B cell (primary cell): ENCODE results near the gene USP30. TPM values are rescaled to one million over a fixed set of nuclear protein-coding genes. Genes with fewer than 3 reads are reported as not detected.

Experiments used
- ATAC-seq: fragments of 200-7000 bp; cut with Tn5 transposase; one replicate; pipeline ENCODE4 v1.10.0; 2021; ENCODE audit warnings: low read depth, mild to moderate bottlenecking, moderate number of reproducible peaks, moderate library complexity
- CTCF ChIA-PET: fragments of 350-600 bp; sonication (Branson Sonifier 250); formaldehyde crosslinking; loops from one replicate; lab custom pipeline; 2021; ENCODE audit warnings: antibody characterized with exemption, inconsistent platforms; lab: Charles Lee
- POLR2A ChIA-PET: fragments of 350-600 bp; sonication (Branson Sonifier 250); formaldehyde crosslinking; loops from one replicate; lab custom pipeline; 2021; ENCODE audit warnings: antibody characterized with exemption; lab: Charles Lee
- DNase-seq: peaks from one replicate; pipeline ENCODE4 v3.0.0; 2013
- H2AFZ ChIP-seq: 2 replicates; pipeline ENCODE4 v1.6.1; 2012; ENCODE audit warnings: mild to moderate bottlenecking, low read depth, low read length; ENCODE audit not compliant: insufficient read depth, poor library complexity, severe bottlenecking
- H3K27ac ChIP-seq, 2 donors: 1 replicate in 1 of 2; 2 replicates in 1 of 2; pipeline ENCODE4 v1.5.1; 2012 to 2013; ENCODE audit warnings: low read length in 2 of 2, mild to moderate bottlenecking in 2 of 2, moderate library complexity in 1 of 2
- H3K27me3 ChIP-seq, 4 experiments: fragments of 200-600 bp in 1 of 4; sonication (generic) in 1 of 4; replicated peaks in 1 of 4; 1 replicate in 2 of 4; 2 replicates in 2 of 4; pipeline versions ENCODE4 v1.6.1 to v1.7.0; 2013 to 2016; ENCODE audit warnings: low read length in 3 of 4, mild to moderate bottlenecking in 2 of 4, mixed read lengths in 1 of 4, moderate library complexity in 1 of 4; ENCODE audit not compliant: insufficient read depth in 4 of 4, control insufficient read depth in 3 of 4; ENCODE audit errors: control extremely low read depth in 1 of 4
- H3K36me3 ChIP-seq, 2 experiments: replicated peaks in 1 of 2; 1 replicate in 1 of 2; 2 replicates in 1 of 2; pipeline versions ENCODE4 v1.6.1 to v1.7.1; 2013; ENCODE audit warnings: low read length in 1 of 2; ENCODE audit not compliant: insufficient read depth in 2 of 2, control insufficient read depth in 1 of 2; ENCODE audit errors: control extremely low read depth in 1 of 2, extremely low read depth in 1 of 2
- H3K4me1 ChIP-seq, 2 donors: fragments of 200-600 bp in 1 of 2; sonication (generic) in 1 of 2; 1 replicate in 1 of 2; 2 replicates in 1 of 2; pipeline versions ENCODE4 v1.5.1 to v1.6.1; 2013 to 2017; ENCODE audit warnings: low read length in 2 of 2; ENCODE audit not compliant: control insufficient read depth in 2 of 2, insufficient read depth in 2 of 2
- H3K4me2 ChIP-seq: replicated peaks from 2 replicates; pipeline ENCODE3; 2012; ENCODE audit warnings: mild to moderate bottlenecking, low read depth, low read length; ENCODE audit not compliant: poor library complexity, severe bottlenecking
- H3K4me3 ChIP-seq, 5 experiments: fragments of 200-600 bp in 1 of 5; sonication (generic) in 1 of 5; 1 replicate in 3 of 5; 2 replicates in 2 of 5; pipeline versions ENCODE4 v1.5.1 to v1.7.0; 2011 to 2016; ENCODE audit warnings: low read length in 4 of 5, mild to moderate bottlenecking in 4 of 5, low read depth in 2 of 5, control low read depth in 1 of 5, moderate library complexity in 1 of 5; ENCODE audit not compliant: insufficient read depth in 1 of 5; ENCODE audit errors: control extremely low read depth in 1 of 5, extremely low read depth in 1 of 5
- H3K79me2 ChIP-seq: fragments of 200-600 bp; sonication (generic); one replicate; pipeline ENCODE4 v1.6.0; 2016; ENCODE audit warnings: low read length; ENCODE audit not compliant: control insufficient read depth, insufficient read depth
- H3K9ac ChIP-seq: fragments of 200-600 bp; sonication (generic); 2 replicates; pipeline ENCODE4 v1.6.1; 2017; ENCODE audit warnings: mild to moderate bottlenecking, low read length, moderate library complexity
- H3K9me3 ChIP-seq, 3 donors: one replicate each; pipeline versions ENCODE4 v1.6.1 to v1.7.1; 2013; ENCODE audit warnings: low read length in 2 of 3; ENCODE audit not compliant: control insufficient read depth in 2 of 3, insufficient read depth in 1 of 3; ENCODE audit errors: control extremely low read depth in 1 of 3
- H4K20me1 ChIP-seq: 2 replicates; pipeline ENCODE4 v1.6.0; 2012; ENCODE audit warnings: mild to moderate bottlenecking, low read length; ENCODE audit not compliant: insufficient read depth, control insufficient read depth, poor library complexity, severe bottlenecking
- H3K27ac Mint-ChIP-seq: one replicate; pipeline ENCODE4 v1.8.0; 2021; ENCODE audit warnings: mixed read lengths
- H3K27me3 Mint-ChIP-seq: one replicate; pipeline ENCODE4 v1.8.0; 2021; ENCODE audit warnings: mixed read lengths
- H3K4me1 Mint-ChIP-seq: one replicate; pipeline ENCODE4 v1.8.0; 2021; ENCODE audit warnings: mixed read lengths
- H3K4me3 Mint-ChIP-seq: one replicate; pipeline ENCODE4 v1.8.0; 2021; ENCODE audit warnings: mixed read lengths
- H3K9me3 Mint-ChIP-seq: one replicate; pipeline ENCODE4 v1.8.0; 2022; ENCODE audit warnings: mixed read lengths; ENCODE audit not compliant: insufficient read depth
- EZH2 ChIP-seq: IDR thresholded peaks from 2 replicates; pipeline ENCODE4 v1.6.1; 2012; ENCODE audit warnings: borderline replicate concordance, low read depth, mild to moderate bottlenecking, moderate library complexity, low read length; ENCODE audit not compliant: insufficient read depth, poor library complexity, severe bottlenecking
- WGBS: methylation state at CpG from one replicate; pipeline ENCODE4 v1.1.5; 2013; ENCODE audit warnings: missing lambda C conversion rate; ENCODE audit not compliant: insufficient coverage; 5-methylcytosine and 5-hydroxymethylcytosine counted together
- intact Hi-C: fragments of 100-400 bp; cut with micrococcal nuclease; formaldehyde crosslinking; loops from one replicate; pipeline ENCODE4 v1.10.0; 2022
- polyA plus RNA-seq: library from polyadenylated mRNA; depleted of rRNA; stranded (reverse); fragments of >200 nt; gene quantifications from 2 replicates; pipeline ENCODE4 v1.2.3, GENCODE V29; 2012
- total RNA-seq, 2 donors: library from RNA; stranded (reverse); fragments of 120-200 nt in 1 of 2; gene quantifications; 1 replicate in 1 of 2; 2 replicates in 1 of 2; pipeline versions ENCODE4 v1.2.3 to v1.2.4, GENCODE V29; 2013 to 2022
- TF ChIP-seq, protein P1 (sequence below): fragments of 200-600 bp; IDR thresholded peaks from one replicate; pipeline ENCODE4 v1.8.0; 2022; ENCODE audit warnings: antibody characterized with exemption, mild to moderate bottlenecking

USP30 gene
- total and polyA plus RNA-seq, 2 donors (not counting 1 experiment from before 2014, with no cell fraction given) = 7.2 to 32.5 TPM

DNA sequence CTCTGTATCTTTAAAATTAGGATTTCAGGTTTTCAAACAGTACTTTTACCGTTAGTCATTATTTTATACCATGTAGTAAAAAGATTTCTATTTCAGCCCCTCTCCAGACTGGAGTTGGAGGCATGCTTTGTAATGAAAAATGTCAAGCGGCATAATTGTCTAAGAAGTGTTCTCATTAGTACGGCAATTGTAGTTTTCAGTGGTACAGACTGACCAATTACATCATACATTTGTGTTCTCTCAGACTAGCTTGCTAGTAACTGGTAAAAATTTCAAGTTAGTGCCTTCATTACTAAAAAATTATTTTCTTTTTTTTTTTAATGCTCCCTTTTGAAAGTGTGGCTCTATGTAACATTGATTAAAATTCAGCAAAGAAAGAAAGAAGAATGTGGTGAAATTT, 4.5 kb downstream of the USP30 start:
- no peak for DNase-seq
- Histone ChIP-seq H3K9me3 (no peaks in the 10 kb centered on the region), H3K9ac (no peak overlapping the region), H3K27me3 (no peaks in the 10 kb centered on the region), H3K4me1 (peaks cover 7 to 21% of the 10 kb centered on the region in 2 donors), H3K4me3 (no peak overlapping the region), H3K79me2 (peaks cover 12% of the 10 kb centered on the region), H3K27ac (no peak overlapping the region), H3K4me2 (no peak overlapping the region), H3K36me3 (peaks cover 0 to 3% of the 10 kb centered on the region in 2 experiments), H4K20me1 (no peaks in the 10 kb centered on the region), H2AFZ (no peak overlapping the region)
- ChIA-PET CTCF (no interaction called here), POLR2A (no interaction called here)
- peaks cover 22% of the 10 kb centered on the region for H3K4me1 Mint-ChIP-seq
- TF ChIP-seq, protein P1, sequence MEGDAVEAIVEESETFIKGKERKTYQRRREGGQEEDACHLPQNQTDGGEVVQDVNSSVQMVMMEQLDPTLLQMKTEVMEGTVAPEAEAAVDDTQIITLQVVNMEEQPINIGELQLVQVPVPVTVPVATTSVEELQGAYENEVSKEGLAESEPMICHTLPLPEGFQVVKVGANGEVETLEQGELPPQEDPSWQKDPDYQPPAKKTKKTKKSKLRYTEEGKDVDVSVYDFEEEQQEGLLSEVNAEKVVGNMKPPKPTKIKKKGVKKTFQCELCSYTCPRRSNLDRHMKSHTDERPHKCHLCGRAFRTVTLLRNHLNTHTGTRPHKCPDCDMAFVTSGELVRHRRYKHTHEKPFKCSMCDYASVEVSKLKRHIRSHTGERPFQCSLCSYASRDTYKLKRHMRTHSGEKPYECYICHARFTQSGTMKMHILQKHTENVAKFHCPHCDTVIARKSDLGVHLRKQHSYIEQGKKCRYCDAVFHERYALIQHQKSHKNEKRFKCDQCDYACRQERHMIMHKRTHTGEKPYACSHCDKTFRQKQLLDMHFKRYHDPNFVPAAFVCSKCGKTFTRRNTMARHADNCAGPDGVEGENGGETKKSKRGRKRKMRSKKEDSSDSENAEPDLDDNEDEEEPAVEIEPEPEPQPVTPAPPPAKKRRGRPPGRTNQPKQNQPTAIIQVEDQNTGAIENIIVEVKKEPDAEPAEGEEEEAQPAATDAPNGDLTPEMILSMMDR = no peak
- TF ChIP-seq EZH2 = no peak
- intact Hi-C loops = no loop called here
- H3K4me3 Mint-ChIP-seq = no peak overlapping the region
- no peaks in the 10 kb centered on the region for H3K9me3 Mint-ChIP-seq
- ATAC-seq = no peak
- no peaks in the 10 kb centered on the region for H3K27me3 Mint-ChIP-seq
- no CpG with 5 or more reads among the region's 3 CpGs for WGBS
- no peak overlapping the region for H3K27ac Mint-ChIP-seq

DNA sequence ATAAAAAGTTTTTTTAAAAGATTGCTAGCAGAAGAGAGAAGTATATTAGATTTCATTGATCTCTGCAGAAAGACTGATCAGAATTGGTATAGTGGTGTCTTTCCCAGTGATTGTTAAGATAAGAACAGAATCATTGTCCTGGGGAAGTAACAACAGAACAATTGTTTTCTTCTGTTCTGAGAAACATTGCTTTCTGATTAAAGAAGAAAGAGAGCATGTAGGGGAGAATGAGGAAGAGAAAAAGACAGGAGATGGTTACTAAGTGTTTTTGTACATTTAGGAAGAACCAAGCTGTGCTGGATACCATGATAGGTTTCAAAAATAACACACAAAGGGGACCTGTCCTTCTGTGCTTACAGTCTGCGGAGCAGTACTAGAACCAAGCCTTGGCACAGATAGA, 5.0 kb downstream of the USP30 start:
- no peaks in the 10 kb centered on the region for H3K27me3 ChIP-seq
- POLR2A ChIA-PET = no interaction called here
- TF ChIP-seq EZH2 = no peak
- TF ChIP-seq, protein P1 = no peak
- no peaks in the 10 kb centered on the region for H3K27me3 Mint-ChIP-seq
- peaks cover 18% of the 10 kb centered on the region for H3K4me1 Mint-ChIP-seq
- H2AFZ ChIP-seq = no peak overlapping the region
- no peaks in the 10 kb centered on the region for H3K9me3 ChIP-seq
- DNase-seq = no peak
- H4K20me1 ChIP-seq = no peaks in the 10 kb centered on the region
- H3K9me3 Mint-ChIP-seq = no peaks in the 10 kb centered on the region
- no peak overlapping the region for H3K4me3 ChIP-seq
- H3K4me1 ChIP-seq = peaks cover 3 to 17% of the 10 kb centered on the region in 2 donors
- no peak overlapping the region for H3K9ac ChIP-seq
- H3K4me3 Mint-ChIP-seq = no peak overlapping the region
- CTCF ChIA-PET = no interaction called here
- H3K4me2 ChIP-seq = no peak overlapping the region
- peaks cover 12% of the 10 kb centered on the region for H3K79me2 ChIP-seq
- H3K36me3 ChIP-seq = peaks cover 0 to 3% of the 10 kb centered on the region in 2 experiments
- H3K27ac Mint-ChIP-seq = no peak overlapping the region
- no peak for ATAC-seq
- no peak overlapping the region for H3K27ac ChIP-seq
- intact Hi-C loops = no loop called here
- WGBS = 100% methylated on average over 1 of the region's 1 CpG
